NCI-H2196 treated with DMSO at 0.1 percent for 48 hours (cell line): ENCODE measurements around the gene ZNF891.

Experiments
- DNase-seq: peaks from one replicate; lab custom pipeline; 2025; ENCODE audit not compliant: unreplicated experiment; lab: John Stamatoyannopoulos, UW

The ZNF891 gene

DNA sequence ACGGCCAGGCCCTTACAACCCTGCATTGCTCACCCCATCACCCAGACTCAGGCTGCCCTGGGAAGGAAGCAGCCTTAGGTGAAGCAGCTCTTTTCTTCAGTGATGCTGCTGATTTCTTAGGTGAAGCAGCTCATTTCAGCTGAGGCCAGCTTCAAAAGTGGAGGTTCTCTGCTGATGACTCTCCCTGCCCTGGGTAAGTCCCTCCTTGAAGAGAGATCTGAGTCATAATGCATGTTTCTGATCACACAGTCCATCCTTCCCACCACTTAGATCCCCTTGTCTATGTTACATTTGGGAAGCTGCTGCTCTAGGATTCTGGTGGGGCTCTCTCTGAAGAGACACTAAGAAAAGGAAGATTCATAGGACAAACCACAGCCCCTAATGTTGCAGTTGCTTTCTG lies 66.5 kb downstream of the ZNF891 start:
- no peak for DNase-seq

- DNase-seq = no peak
These were observed 68.1 kb downstream of the ZNF891 start for GRCh38 chr12:133061954-133062353.

- no peak for DNase-seq
These were observed 71.6 kb downstream of the ZNF891 start for GRCh38 chr12:133058203-133059113.

- no peak for DNase-seq
These were observed 72.6 kb downstream of the ZNF891 start for GRCh38 chr12:133057446-133057845.
